ENCODE results near the gene ACAP2. TPM values are rescaled to one million over a fixed set of nuclear protein-coding genes. Genes with fewer than 3 reads are reported as not detected.
A peak's percentile ranks its signal among the peaks of the same experiment; 100 is the strongest.
"Not testable (repeated sequence)": the region's sequence is repeated elsewhere in the genome, so short reads cannot be mapped to it uniquely, and the experiment has no call there.

The ACAP2 gene
- total RNA-seq, 1 donor from 2014 or later = 14.3 TPM

DNA sequence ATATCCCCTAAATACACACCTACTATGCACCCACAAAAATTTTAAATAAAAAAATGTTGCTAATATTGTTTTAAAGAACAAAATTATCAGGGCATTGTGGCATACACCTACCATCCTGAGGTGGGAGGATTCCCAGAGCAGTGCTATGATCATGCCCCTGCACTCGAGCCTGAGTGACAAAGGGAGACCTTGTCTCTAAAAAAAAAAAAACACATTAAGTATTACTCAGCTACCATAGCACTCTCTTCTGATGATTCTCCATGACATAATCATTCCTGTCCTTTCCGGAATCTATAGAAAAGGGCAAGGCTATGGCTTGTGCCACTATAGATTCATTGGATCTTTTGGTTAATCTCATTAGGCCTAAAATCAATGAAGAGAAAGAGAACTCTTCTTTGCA, 77.4 kb downstream of the ACAP2 start:
- DNase-seq = no peak
- no peak for TF ChIP-seq CTCF (IDR thresholded peaks at IDR 0.05; ENCODE audit: borderline replicate concordance)

GRCh38 chr3:195357797-195358196, 85.0 kb downstream of the ACAP2 start:
- DNase-seq; H3K36me3 ChIP-seq; H3K27me3 ChIP-seq (ENCODE audit: low read depth); H3K27ac ChIP-seq (replicated peaks); H3K4me3 ChIP-seq; intact Hi-C loops (cut with micrococcal nuclease); H3K9me3 ChIP-seq (replicated peaks): not testable (repeated sequence)
- peaks cover 27% of the 10 kb centered on the region for H3K4me1 ChIP-seq

More for the DNA sequence above, 77.4 kb downstream of the ACAP2 start:
- Histone ChIP-seq H3K9me3 (replicated peaks) (peaks cover 14% of the 10 kb centered on the region), H3K4me1 (no peaks in the 10 kb centered on the region), H3K4me3 (no peak overlapping the region), H3K27me3 (ENCODE audit: low read depth) (no peaks in the 10 kb centered on the region), H3K27ac (replicated peaks) (no peak overlapping the region), H3K36me3 (peaks cover 25% of the 10 kb centered on the region)
- intact Hi-C loops (cut with micrococcal nuclease) = no loop called here

DNA sequence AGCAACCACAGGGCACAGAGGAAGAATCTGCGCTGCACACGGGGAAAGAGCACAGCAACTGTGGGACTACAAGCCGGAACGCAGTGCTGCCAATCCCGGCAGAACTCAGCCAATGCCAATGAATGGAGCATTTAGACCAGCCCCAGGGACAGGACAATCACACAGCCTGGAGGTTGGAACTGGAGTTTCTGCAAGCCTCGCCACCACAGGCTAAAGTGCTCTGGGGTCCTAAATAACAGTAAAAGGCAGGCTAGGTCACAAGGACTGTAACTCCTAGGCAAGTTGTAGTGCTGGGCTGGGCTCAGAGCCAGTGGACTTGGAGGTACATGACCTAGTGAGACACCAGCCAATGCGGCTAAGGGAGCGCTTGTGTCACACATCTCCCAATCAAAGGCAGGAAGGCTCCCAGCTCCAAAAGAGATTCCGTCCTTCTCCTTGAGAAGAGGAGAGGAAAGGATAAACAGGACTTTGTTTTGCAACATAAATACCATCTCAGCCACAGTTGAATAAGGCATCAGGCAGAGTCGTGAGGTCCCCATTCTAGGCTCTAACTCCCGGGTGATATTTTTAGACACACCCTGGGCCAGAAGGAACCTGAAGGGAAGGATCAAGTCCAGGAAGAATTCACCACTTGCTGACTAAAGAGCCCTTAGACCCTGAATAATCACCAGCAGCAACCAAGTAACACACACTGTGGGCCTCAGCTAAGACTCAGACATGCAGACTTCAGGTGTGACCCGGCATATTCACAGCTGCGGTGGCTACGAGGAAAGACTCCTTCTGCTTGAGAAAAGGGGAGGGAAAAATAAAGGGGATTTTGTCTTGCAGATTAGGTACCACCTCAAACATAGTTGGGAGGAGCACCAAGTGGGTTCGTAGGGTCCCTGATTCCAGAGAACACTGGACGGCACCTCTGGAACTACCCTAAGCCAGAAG, 86.4 kb downstream of the ACAP2 start:
- peak; percentile 67 for DNase-seq
- no peak for TF ChIP-seq CTCF (IDR thresholded peaks at IDR 0.05; ENCODE audit: borderline replicate concordance)
- Histone ChIP-seq H3K27me3 (ENCODE audit: low read depth) (no peaks in the 10 kb centered on the region), H3K4me1 (peaks cover 27% of the 10 kb centered on the region), H3K27ac (replicated peaks) (peak overlapping the region; percentile 45), H3K36me3 (peaks cover 3% of the 10 kb centered on the region), H3K9me3 (replicated peaks) (no peaks in the 10 kb centered on the region), H3K4me3 (peak overlapping the region; percentile 45)
- intact Hi-C loops (cut with micrococcal nuclease) = no loop called here

DNA sequence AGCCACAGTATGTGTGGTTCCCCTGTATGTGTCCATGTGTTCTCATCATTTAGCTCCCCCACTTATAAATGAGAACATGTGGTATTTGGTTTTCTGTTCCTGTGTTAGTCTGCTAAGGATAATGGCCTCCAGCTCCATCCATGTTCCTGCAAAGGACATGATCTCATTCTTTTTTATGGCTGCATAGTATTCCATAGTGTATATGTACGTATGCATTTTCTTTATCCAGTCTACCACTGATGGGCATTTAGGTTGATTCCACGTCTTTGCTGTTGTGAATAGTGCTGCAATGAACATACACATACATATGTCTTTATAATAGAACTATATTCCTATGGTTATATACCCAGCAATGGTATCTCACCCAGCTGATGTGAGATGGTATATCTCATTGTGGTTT, 88.8 kb downstream of the ACAP2 start:
- H3K4me3 ChIP-seq; H3K27me3 ChIP-seq (ENCODE audit: low read depth); intact Hi-C loops (cut with micrococcal nuclease); H3K9me3 ChIP-seq (replicated peaks); H3K27ac ChIP-seq (replicated peaks); H3K36me3 ChIP-seq; DNase-seq: not testable (repeated sequence)
- H3K4me1 ChIP-seq = peaks cover 27% of the 10 kb centered on the region

DNA sequence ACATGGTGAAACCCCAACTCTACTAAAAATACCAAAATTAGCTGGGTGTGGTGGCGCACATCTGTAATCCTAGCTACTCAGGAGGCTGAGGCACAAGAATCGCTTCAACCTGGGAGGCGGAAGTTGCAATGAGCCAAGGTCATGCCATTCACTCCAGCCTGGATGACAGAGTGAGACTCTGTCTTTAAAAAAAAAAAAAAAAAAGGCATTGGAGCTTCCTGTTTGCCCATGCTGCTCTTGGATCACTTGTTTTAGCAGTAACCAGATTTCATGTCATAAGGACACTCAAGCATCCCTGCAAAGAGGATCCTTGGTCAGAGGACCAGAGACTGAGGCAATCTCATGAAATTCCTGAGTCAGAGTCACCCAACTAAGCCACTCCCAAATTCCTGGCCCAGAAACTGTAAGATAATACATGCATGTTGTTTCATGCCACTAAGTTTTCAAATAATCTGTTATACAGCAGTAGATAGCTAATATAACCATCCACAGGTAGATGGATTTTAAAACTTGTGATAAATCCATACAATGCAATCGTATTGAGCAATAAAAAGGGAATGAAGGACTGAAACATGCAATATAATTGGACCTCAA, 89.8 kb downstream of the ACAP2 start:
- TF ChIP-seq CTCF (IDR thresholded peaks at IDR 0.05; ENCODE audit: borderline replicate concordance) = no peak
- Histone ChIP-seq H3K27ac (replicated peaks) (no peak overlapping the region), H3K9me3 (replicated peaks) (no peaks in the 10 kb centered on the region), H3K4me1 (peaks cover 27% of the 10 kb centered on the region), H3K4me3 (no peak overlapping the region), H3K27me3 (ENCODE audit: low read depth) (no peaks in the 10 kb centered on the region), H3K36me3 (peaks cover 8% of the 10 kb centered on the region)
- intact Hi-C loops (cut with micrococcal nuclease) = no loop called here
- no peak for DNase-seq

- Histone ChIP-seq H3K4me1 (peaks cover 4% of the 10 kb centered on the region), H3K4me3 (no peak overlapping the region), H3K27me3 (ENCODE audit: low read depth) (no peaks in the 10 kb centered on the region), H3K27ac (replicated peaks) (no peak overlapping the region), H3K9me3 (replicated peaks) (no peaks in the 10 kb centered on the region), H3K36me3 (peaks cover 14% of the 10 kb centered on the region)
- no peak for TF ChIP-seq CTCF (IDR thresholded peaks at IDR 0.05; ENCODE audit: borderline replicate concordance)
- no peak for DNase-seq
- intact Hi-C loops (cut with micrococcal nuclease) = no loop called here
These were observed 94.2 kb downstream of the ACAP2 start for GRCh38 chr3:195348426-195349115.
